GM12878 (cell line): ENCODE data around the gene HUWE1. TPM values are rescaled to one million over a fixed set of nuclear protein-coding genes. Genes with fewer than 3 reads are reported as not detected.
"Not testable (repeated sequence)": the region's sequence is repeated elsewhere in the genome, so short reads cannot be mapped to it uniquely, and the experiment has no call there.

Source experiments
- ATAC-seq: fragments of 200-7000 bp; cut with Tn5 transposase; 3 replicates; pipeline ENCODE4 v1.9.1; 2020; ENCODE audit warnings: mild to moderate bottlenecking, moderate library complexity
- BruUV-seq: library from RNA; stranded (reverse); fragments of 400-500 nt; replicated peaks from 2 replicates; lab custom pipeline; 2021; lab: Mats Ljungman, UMichigan
- CTCF ChIA-PET: fragments of 300-600 bp; sonication (Branson Sonifier 250); formaldehyde crosslinking; extraction: SDS; loops from one replicate; lab custom pipeline; 2021; ENCODE audit warnings: inconsistent platforms; lab: Yijun Ruan, JAX
- POLR2A ChIA-PET: fragments of 350-600 bp; formaldehyde crosslinking; extraction: SDS; loops from one replicate; lab custom pipeline; 2021; ENCODE audit warnings: inconsistent platforms; lab: Charles Lee
- RAD21 ChIA-PET: fragments of 300-600 bp; sonication (Branson Sonifier 250); formaldehyde crosslinking; loops from one replicate; lab custom pipeline; 2023; ENCODE audit warnings: antibody characterized with exemption; ENCODE audit not compliant: unreplicated experiment; lab: Charles Lee
- SMC1A ChIA-PET: fragments of 300-600 bp; sonication (Branson Sonifier 250); formaldehyde crosslinking; loops from one replicate; lab custom pipeline; 2023; ENCODE audit not compliant: unreplicated experiment, uncharacterized antibody; lab: Charles Lee
- DNase-seq: peaks from one replicate; pipeline ENCODE4 v3.0.0-alpha.2; 2011; ENCODE audit warnings: low read depth, low spot score
- FAIRE-seq: peaks from 3 replicates; lab custom pipeline; 2011; peaks lifted over from hg19 to GRCh38; lab: Jason Lieb, UNC
- H2AFZ ChIP-seq: 2 replicates; pipeline ENCODE4 v1.6.0; 2011; ENCODE audit warnings: low read depth, low read length, control low read depth; ENCODE audit not compliant: control insufficient read depth
- H3K27ac ChIP-seq: 2 replicates; pipeline ENCODE4 v1.5.1; 2011; ENCODE audit warnings: control low read depth; ENCODE audit not compliant: control insufficient read depth, insufficient read depth
- H3K27me3 ChIP-seq, 2 experiments: replicated peaks in 1 of 2; 2 replicates each; pipeline versions ENCODE4 v1.6.0 to v1.6.1; 2011; ENCODE audit warnings: low read length in 1 of 2; ENCODE audit not compliant: control insufficient read depth in 2 of 2, insufficient read depth in 2 of 2
- H3K36me3 ChIP-seq, 2 experiments: 2 replicates each; pipeline ENCODE4 v1.5.1; 2011; ENCODE audit warnings: low read length in 1 of 2; ENCODE audit not compliant: control insufficient read depth in 2 of 2, insufficient read depth in 2 of 2
- H3K4me1 ChIP-seq: 2 replicates; pipeline ENCODE4 v1.6.1; 2011; ENCODE audit warnings: mild to moderate bottlenecking, low read length, moderate library complexity, mixed read lengths; ENCODE audit not compliant: control insufficient read depth, insufficient read depth
- H3K4me2 ChIP-seq: 2 replicates; pipeline ENCODE4 v1.6.0; 2011; ENCODE audit warnings: control low read depth; ENCODE audit not compliant: control insufficient read depth, insufficient read depth
- H3K4me3 ChIP-seq: fragments of 200-600 bp; sonication (generic); 2 replicates; pipeline ENCODE4 v1.5.1; 2016
- H3K79me2 ChIP-seq: 2 replicates; pipeline ENCODE4 v1.6.0; 2011; ENCODE audit warnings: low read length; ENCODE audit not compliant: control insufficient read depth, insufficient read depth
- H3K9ac ChIP-seq: 2 replicates; pipeline ENCODE4 v1.8.0; 2011; ENCODE audit warnings: low read length, control low read depth, mixed read lengths; ENCODE audit not compliant: control insufficient read depth, insufficient read depth
- H3K9me3 ChIP-seq: replicated peaks from 3 replicates; pipeline ENCODE4 v1.5.1; 2011; ENCODE audit warnings: mild to moderate bottlenecking, low read length; ENCODE audit not compliant: control insufficient read depth, insufficient read depth
- H4K20me1 ChIP-seq: 2 replicates; pipeline ENCODE4 v1.6.0; 2011; ENCODE audit not compliant: control insufficient read depth, insufficient read depth
- SMAD5 ChIP-seq: IDR thresholded peaks from 2 replicates; pipeline ENCODE4 v1.6.1; 2016; ENCODE audit warnings: antibody characterized with exemption, low read depth
- STAT1 ChIP-seq: fragments of 450-650 bp; conservative IDR thresholded peaks from 2 replicates; pipeline ENCODE4 v1.6.1; 2014; ENCODE audit warnings: antibody characterized with exemption, mild to moderate bottlenecking
- ZBTB11 ChIP-seq: fragments of 450-650 bp; formaldehyde crosslinking; IDR thresholded peaks from 2 replicates; pipeline ENCODE4 v1.5.0; 2022; ENCODE audit warnings: mild to moderate bottlenecking, missing genetic modification characterization
- WGBS: methylation state at CpG from one replicate; pipeline ENCODE4 v1.1.6; 2016; ENCODE audit warnings: low lambda C conversion rate; ENCODE audit not compliant: insufficient replicate concordance, insufficient coverage; ENCODE audit errors: missing lambda C conversion rate; 5-methylcytosine and 5-hydroxymethylcytosine counted together
- in situ Hi-C: fragments of 300-500 bp; cut with MboI; formaldehyde crosslinking; loops from 9 replicates; pipeline ENCODE4 v1.14.3; 2018; ENCODE audit warnings: mixed read lengths
- intact Hi-C: fragments of 100-400 bp; cut with micrococcal nuclease; formaldehyde crosslinking; loops from one replicate; pipeline ENCODE4 v1.14.2; 2022; ENCODE audit not compliant: unreplicated experiment
- polyA plus RNA-seq, 11 experiments: library from polyadenylated mRNA; depleted of rRNA in 4 of 11; unstranded in 6 of 11; stranded (reverse) in 5 of 11; fragments of >200 nt; fragmentation: Nextera tagmentation in 4 of 11; fragmentation: Illumina TruSeq in 1 of 11; extraction: Ambion mirVana in 4 of 11; extraction: Trizol in 1 of 11; gene quantifications; 1 replicate in 1 of 11; 2 replicates in 10 of 11; pipeline versions ENCODE4 v1.2.1 to v1.2.3, GENCODE V29; 2011 to 2016; ENCODE audit warnings: inconsistent platforms in 2 of 11, missing spikeins in 2 of 11, low read depth in 1 of 11
- total RNA-seq, 4 experiments: library from RNA; depleted of rRNA in 3 of 4; stranded (reverse); fragments of >200 nt in 3 of 4; fragmentation: Illumina TruSeq in 1 of 4; extraction: Trizol in 1 of 4; gene quantifications; 2 replicates each; pipeline versions ENCODE4 v1.2.1 to v1.2.3, GENCODE V29; 2013 to 2021

HUWE1 gene
- total and polyA plus RNA-seq, 10 of the 15 experiments (the other 5 are each of a cell fraction or from before 2014, with no cell fraction given) = 35.9 to 280 (median 100) TPM

DNA sequence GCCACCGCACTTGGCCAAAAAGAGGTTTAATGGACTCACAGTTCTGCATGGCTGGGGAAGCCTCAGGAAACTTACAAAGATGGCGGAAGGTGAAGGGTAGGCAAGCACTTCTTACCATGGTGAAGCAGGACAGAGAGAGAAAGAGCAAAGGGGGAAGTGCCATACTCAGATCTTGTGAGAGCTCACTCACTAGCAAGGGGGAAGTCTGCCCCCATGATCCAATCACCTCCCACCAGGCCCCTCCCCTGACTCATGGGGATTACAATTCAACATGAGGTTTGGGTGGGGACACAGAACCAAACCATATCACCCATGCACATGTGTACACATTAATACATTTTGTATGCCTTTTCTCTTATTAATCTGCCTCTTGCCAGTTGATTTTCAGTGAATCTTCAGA is 175.2 kb downstream of the HUWE1 start:
- intact Hi-C loops = no loop called here

DNA sequence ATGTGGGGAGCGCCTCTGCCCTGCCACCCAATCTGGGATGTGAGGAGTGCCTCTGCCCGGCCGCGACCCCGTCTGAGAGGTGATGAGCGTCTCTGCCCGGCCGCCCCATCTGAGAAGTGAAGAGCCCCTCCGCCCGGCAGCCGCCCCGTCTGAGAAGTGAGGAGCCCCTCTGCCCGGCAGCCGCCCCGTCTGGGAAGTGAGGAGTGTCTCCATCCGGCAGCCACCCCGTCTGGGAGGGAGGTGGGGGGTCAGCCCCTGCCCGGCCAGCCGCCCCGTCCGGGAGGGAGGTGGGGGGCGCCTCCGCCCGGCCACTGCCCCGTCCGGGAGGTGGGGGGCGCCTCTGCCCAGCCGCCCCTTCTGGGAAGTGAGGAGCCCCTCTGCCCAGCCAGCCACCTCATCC is 182.5 kb downstream of the HUWE1 start:
- in situ Hi-C loops, H4K20me1 ChIP-seq, CTCF ChIA-PET, H2AFZ ChIP-seq, POLR2A ChIA-PET, BruUV-seq, H3K4me3 ChIP-seq, RAD21 ChIA-PET, FAIRE-seq, intact Hi-C loops, SMC1A ChIA-PET, H3K36me3 ChIP-seq, H3K9ac ChIP-seq, H3K9me3 ChIP-seq, H3K79me2 ChIP-seq, DNase-seq, ATAC-seq, H3K4me2 ChIP-seq, H3K27me3 ChIP-seq, H3K27ac ChIP-seq, H3K4me1 ChIP-seq: not testable (repeated sequence)
- WGBS = 97% methylated on average over 13 of the region's 28 CpGs

More for the DNA sequence above, 175.2 kb downstream of the HUWE1 start:
- Histone ChIP-seq H3K79me2 (no peaks in the 10 kb centered on the region), H3K27me3 (no peaks in the 10 kb centered on the region), H3K27ac (no peak overlapping the region), H3K4me2 (no peak overlapping the region), H3K4me3 (no peak overlapping the region), H3K4me1 (no peaks in the 10 kb centered on the region), H3K36me3 (no peaks in the 10 kb centered on the region), H3K9ac (no peak overlapping the region), H3K9me3 (no peaks in the 10 kb centered on the region), H4K20me1 (no peaks in the 10 kb centered on the region), H2AFZ (no peak overlapping the region)
- FAIRE-seq = no peak
- no TSS peak for BruUV-seq
- POLR2A ChIA-PET = no interaction called here
- in situ Hi-C loops = no loop called here
- no peak for ATAC-seq
- TF ChIP-seq ZBTB11 (CRISPR knock-in tag) (no peak), SMAD5 (no peak), STAT1 (no peak)
- WGBS = 71% methylated on average over 2 of the region's 2 CpGs
- no peak for DNase-seq
- CTCF ChIA-PET = no interaction called here
- RAD21 ChIA-PET = no interaction called here
- SMC1A ChIA-PET = interaction anchor here (0.6 kb wide), 1 partner anchor 1110 kb away, joined by 3 read pairs; no protein-coding TSS in a partner anchor
